SU-DHL-6 (cell line): Measurements from ENCODE around the gene EPHB2.

Source experiments
- H2AFZ ChIP-seq: fragments of 200-600 bp; sonication (generic); 2 replicates; pipeline ENCODE4 v1.6.1; 2014; ENCODE audit warnings: low read depth, mild to moderate bottlenecking, moderate library complexity, mixed read lengths, antibody characterized with exemption, low read length; ENCODE audit not compliant: severe bottlenecking
- H3F3A ChIP-seq: fragments of 200-600 bp; shearing (Covaris generic); 2 replicates; pipeline ENCODE4 v1.6.0; 2016; ENCODE audit warnings: antibody characterized with exemption, mild to moderate bottlenecking; ENCODE audit not compliant: insufficient read depth
- H3K27ac ChIP-seq: fragments of 200-600 bp; sonication (generic); 2 replicates; pipeline ENCODE4 v1.5.1; 2016; ENCODE audit warnings: low read depth, mild to moderate bottlenecking, low read length, moderate library complexity, mixed read lengths
- H3K27me3 ChIP-seq: fragments of 200-600 bp; sonication (generic), shearing (Covaris generic); 2 replicates; pipeline ENCODE4 v1.6.0; 2014; ENCODE audit warnings: mild to moderate bottlenecking, low read length
- H3K36me3 ChIP-seq: fragments of 200-600 bp; sonication (generic); 2 replicates; pipeline ENCODE4 v1.6.1; 2014; ENCODE audit warnings: mild to moderate bottlenecking, low read length, mixed read lengths
- H3K4me2 ChIP-seq: fragments of 300-600, 200-600 bp; shearing (Covaris generic), sonication (generic); 2 replicates; pipeline ENCODE4 v1.6.0; 2014; ENCODE audit warnings: low read length, low read depth, mild to moderate bottlenecking; ENCODE audit not compliant: poor library complexity, severe bottlenecking
- H3K4me3 ChIP-seq: fragments of 200-600 bp; sonication (generic); 2 replicates; pipeline ENCODE4 v1.5.1; 2014; ENCODE audit warnings: antibody characterized with exemption, low read length, mild to moderate bottlenecking, mixed read lengths; ENCODE audit not compliant: insufficient read depth, poor library complexity, severe bottlenecking
- H3K79me2 ChIP-seq: fragments of 200-600 bp; sonication (generic); 2 replicates; pipeline ENCODE4 v1.6.1; 2014; ENCODE audit warnings: mild to moderate bottlenecking, low read length, moderate library complexity; ENCODE audit not compliant: insufficient read depth
- H3K9ac ChIP-seq: fragments of 200-600 bp; sonication (generic); 2 replicates; pipeline ENCODE4 v1.7.0; 2014; ENCODE audit warnings: mild to moderate bottlenecking, low read length
- H3K9me2 ChIP-seq: fragments of 200-600 bp; sonication (generic); replicated peaks from 2 replicates; pipeline ENCODE4 v1.6.1; 2014; ENCODE audit warnings: low read length; ENCODE audit not compliant: insufficient read depth
- H3K9me3 ChIP-seq: fragments of 200-600 bp; sonication (generic); 2 replicates; pipeline ENCODE4 v1.6.1; 2014; ENCODE audit warnings: low read length, mixed read lengths; ENCODE audit not compliant: insufficient read depth
- H4K20me1 ChIP-seq: fragments of 200-600 bp; sonication (generic); 2 replicates; pipeline ENCODE4 v1.6.1; 2014; ENCODE audit warnings: low read depth, mild to moderate bottlenecking, antibody characterized with exemption, low read length, moderate library complexity, mixed read lengths
- EZH2phosphoT487 ChIP-seq: fragments of 200-600 bp; sonication (generic), shearing (Covaris generic); conservative IDR thresholded peaks from 2 replicates; pipeline ENCODE4 v1.6.1; 2018; ENCODE audit warnings: mild to moderate bottlenecking, antibody characterized with exemption, low read length, moderate library complexity, mixed read lengths
- TF ChIP-seq, protein P1 (sequence below): fragments of 200-600 bp; sonication (generic); IDR thresholded peaks from one replicate; pipeline ENCODE4 v1.5.1; 2017; ENCODE audit warnings: antibody characterized with exemption, mild to moderate bottlenecking, low read length, moderate library complexity; ENCODE audit not compliant: insufficient read depth, poor library complexity, severe bottlenecking

EPHB2 gene

DNA sequence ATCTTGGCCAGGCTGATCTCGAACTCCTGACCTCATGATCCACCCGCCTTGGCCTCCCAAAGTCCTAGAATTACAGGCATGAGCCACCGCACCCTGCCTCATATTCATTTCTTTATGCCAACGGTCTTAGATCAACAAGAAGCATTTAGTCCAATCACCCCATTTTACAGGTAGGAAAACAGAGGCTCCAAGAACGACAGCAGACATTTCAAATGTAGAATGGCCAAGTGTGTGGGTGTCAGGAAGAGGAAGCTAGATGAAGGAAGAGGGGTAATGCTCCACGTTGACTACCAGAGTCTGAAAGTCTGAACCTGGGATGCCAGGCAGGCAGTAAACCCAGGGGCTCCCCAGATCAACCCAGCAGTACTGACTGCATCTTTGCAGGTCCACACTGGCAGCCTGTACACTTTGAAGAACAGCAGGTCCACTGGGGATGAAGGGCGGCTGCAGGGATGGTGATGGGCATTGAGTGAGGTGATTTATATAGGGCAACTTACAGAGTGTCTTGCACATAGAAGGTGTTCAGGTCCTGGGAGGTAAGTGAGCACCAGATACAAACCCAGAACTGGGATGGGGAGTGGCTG lies 120.2 kb downstream of the EPHB2 start:
- no peak overlapping the region for H3K27ac ChIP-seq
- no peaks in the 10 kb centered on the region for H3F3A ChIP-seq
- H3K9me2 ChIP-seq = no peaks in the 10 kb centered on the region
- no peak overlapping the region for H3K9ac ChIP-seq
- H3K27me3 ChIP-seq = no peaks in the 10 kb centered on the region
- H4K20me1 ChIP-seq = no peaks in the 10 kb centered on the region
- H3K36me3 ChIP-seq = no peaks in the 10 kb centered on the region
- H3K9me3 ChIP-seq = no peaks in the 10 kb centered on the region
- no peaks in the 10 kb centered on the region for H3K79me2 ChIP-seq
- no peak for TF ChIP-seq EZH2phosphoT487
- TF ChIP-seq, protein P1, sequence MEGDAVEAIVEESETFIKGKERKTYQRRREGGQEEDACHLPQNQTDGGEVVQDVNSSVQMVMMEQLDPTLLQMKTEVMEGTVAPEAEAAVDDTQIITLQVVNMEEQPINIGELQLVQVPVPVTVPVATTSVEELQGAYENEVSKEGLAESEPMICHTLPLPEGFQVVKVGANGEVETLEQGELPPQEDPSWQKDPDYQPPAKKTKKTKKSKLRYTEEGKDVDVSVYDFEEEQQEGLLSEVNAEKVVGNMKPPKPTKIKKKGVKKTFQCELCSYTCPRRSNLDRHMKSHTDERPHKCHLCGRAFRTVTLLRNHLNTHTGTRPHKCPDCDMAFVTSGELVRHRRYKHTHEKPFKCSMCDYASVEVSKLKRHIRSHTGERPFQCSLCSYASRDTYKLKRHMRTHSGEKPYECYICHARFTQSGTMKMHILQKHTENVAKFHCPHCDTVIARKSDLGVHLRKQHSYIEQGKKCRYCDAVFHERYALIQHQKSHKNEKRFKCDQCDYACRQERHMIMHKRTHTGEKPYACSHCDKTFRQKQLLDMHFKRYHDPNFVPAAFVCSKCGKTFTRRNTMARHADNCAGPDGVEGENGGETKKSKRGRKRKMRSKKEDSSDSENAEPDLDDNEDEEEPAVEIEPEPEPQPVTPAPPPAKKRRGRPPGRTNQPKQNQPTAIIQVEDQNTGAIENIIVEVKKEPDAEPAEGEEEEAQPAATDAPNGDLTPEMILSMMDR = no peak
- H3K4me2 ChIP-seq = no peak overlapping the region
- no peak overlapping the region for H2AFZ ChIP-seq
- H3K4me3 ChIP-seq = no peak overlapping the region

DNA sequence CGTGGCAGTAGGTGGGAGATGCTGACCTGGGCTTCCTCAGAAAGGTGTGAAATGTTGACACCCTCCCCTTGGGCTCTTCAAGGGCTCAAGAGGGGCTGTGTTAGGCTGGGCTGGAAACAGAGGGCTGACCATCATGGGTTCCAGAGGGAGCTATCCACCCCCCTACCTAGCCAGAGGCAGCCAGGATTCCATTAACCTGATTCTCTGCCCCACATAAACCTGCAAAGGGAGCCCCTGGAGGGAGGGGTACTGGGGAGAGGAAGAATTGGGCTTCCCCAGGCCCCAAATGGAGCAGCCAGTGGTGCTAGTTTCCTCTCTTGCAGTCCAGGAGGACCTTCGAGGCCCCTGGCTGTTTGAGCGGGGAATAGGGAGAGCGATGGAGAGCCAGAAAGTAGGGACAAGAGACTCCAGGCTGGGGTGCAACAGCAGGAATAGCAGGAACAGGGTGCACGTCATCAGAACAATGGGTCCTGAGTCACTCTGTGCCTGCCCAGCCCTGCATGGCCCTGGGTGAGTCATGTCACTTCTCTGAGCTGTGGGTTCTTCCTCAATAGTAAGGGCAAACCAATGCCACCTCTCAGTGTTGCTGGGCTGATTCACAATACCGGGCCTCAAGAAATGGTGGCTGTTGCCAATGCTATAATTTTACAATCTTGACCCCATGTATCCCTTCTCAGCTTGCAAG lies 121.2 kb downstream of the EPHB2 start:
- no peak overlapping the region for H3K4me3 ChIP-seq
- no peak overlapping the region for H3K27ac ChIP-seq
- H4K20me1 ChIP-seq = no peaks in the 10 kb centered on the region
- no peaks in the 10 kb centered on the region for H3K27me3 ChIP-seq
- H3K9me2 ChIP-seq = no peaks in the 10 kb centered on the region
- H2AFZ ChIP-seq = no peak overlapping the region
- no peak overlapping the region for H3K9ac ChIP-seq
- H3K4me2 ChIP-seq = no peak overlapping the region
- no peaks in the 10 kb centered on the region for H3F3A ChIP-seq
- H3K79me2 ChIP-seq = no peaks in the 10 kb centered on the region
- H3K9me3 ChIP-seq = no peaks in the 10 kb centered on the region
- TF ChIP-seq EZH2phosphoT487 = no peak
- TF ChIP-seq, protein P1 = no peak
- H3K36me3 ChIP-seq = no peaks in the 10 kb centered on the region

DNA sequence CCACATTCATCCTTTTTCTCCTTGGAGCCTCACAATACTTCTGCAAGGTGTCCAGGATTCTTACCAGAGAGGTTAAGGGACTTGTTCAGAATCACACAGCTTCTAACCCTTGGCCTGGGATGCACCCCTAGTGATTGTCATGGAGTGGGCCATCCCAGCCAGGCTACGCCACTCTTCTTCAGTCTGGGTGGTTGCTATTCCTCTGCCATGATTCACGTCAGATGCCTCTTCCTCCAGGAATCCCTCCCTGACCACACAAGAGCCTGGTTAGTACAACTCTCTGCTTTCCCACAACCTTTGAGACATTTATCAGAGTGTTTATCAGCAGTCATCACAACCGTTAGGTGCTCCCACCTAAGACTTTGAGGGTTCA lies 121.8 kb downstream of the EPHB2 start:
- Histone ChIP-seq H3K4me3 (no peak overlapping the region), H3K27me3 (no peaks in the 10 kb centered on the region), H3K4me2 (no peak overlapping the region), H2AFZ (no peak overlapping the region), H3K9me2 (no peaks in the 10 kb centered on the region), H3K27ac (no peak overlapping the region), H3K9ac (no peak overlapping the region), H3K9me3 (no peaks in the 10 kb centered on the region), H3F3A (no peaks in the 10 kb centered on the region), H3K79me2 (no peaks in the 10 kb centered on the region), H4K20me1 (no peaks in the 10 kb centered on the region), H3K36me3 (no peaks in the 10 kb centered on the region)
- no peak for TF ChIP-seq EZH2phosphoT487
- TF ChIP-seq, protein P1 = no peak
